Vagina (tissue), 2 donors: Measurements from ENCODE around the gene AGBL4. TPM values are rescaled to one million over a fixed set of nuclear protein-coding genes. Genes with fewer than 3 reads are reported as not detected.

Experiments
- DNase-seq, 2 donors: peaks; one replicate each; pipeline ENCODE4 v3.0.0-alpha.2; 2017; ENCODE audit errors: extremely low spot score in 2 of 2
- H3K27ac ChIP-seq: fragments of 200-600 bp; sonication (generic); one replicate; pipeline ENCODE4 v1.5.1; 2019
- H3K27me3 ChIP-seq: fragments of 200-600 bp; sonication (generic); one replicate; pipeline ENCODE4 v1.5.1; 2019
- H3K36me3 ChIP-seq, 2 donors: fragments of 200-600 bp; sonication (generic); one replicate each; pipeline ENCODE4 v1.5.1; 2017 to 2019
- H3K4me1 ChIP-seq: fragments of 200-600 bp; sonication (generic); one replicate; pipeline ENCODE4 v1.5.1; 2019
- H3K4me3 ChIP-seq, 2 donors: fragments of 200-600 bp; sonication (generic); 1 replicate in 1 of 2; 2 replicates in 1 of 2; pipeline ENCODE4 v1.5.1; 2016 to 2019
- H3K9me3 ChIP-seq: fragments of 200-600 bp; sonication (generic); one replicate; pipeline ENCODE4 v1.5.1; 2019
- CTCF ChIP-seq, 3 experiments: fragments of 450-650 bp in 2 of 3; fragments of 200-600 bp in 1 of 3; sonication (generic) in 1 of 3; IDR thresholded peaks; one replicate each; pipeline ENCODE4 v1.5.1; 2017 to 2019; ENCODE audit warnings: antibody characterized with exemption in 3 of 3, mild to moderate bottlenecking in 2 of 3, moderate library complexity in 2 of 3
- POLR2A ChIP-seq, 2 donors: fragments of 450-650 bp; IDR thresholded peaks; one replicate each; pipeline ENCODE4 v1.6.1; 2017; ENCODE audit warnings: antibody characterized with exemption in 2 of 2, mild to moderate bottlenecking in 2 of 2, moderate library complexity in 2 of 2
- POLR2AphosphoS5 ChIP-seq, 2 donors: sonication (generic); formaldehyde crosslinking; IDR thresholded peaks; one replicate each; pipeline ENCODE4 v1.9.0; 2017; ENCODE audit warnings: antibody characterized with exemption in 2 of 2, mild to moderate bottlenecking in 2 of 2, low read depth in 1 of 2; ENCODE audit not compliant: insufficient read depth in 1 of 2
- intact Hi-C: fragments of 100-400 bp; cut with DNase I; formaldehyde crosslinking; loops from one replicate; pipeline ENCODE4 v1.15.1; 2023
- total RNA-seq: library from RNA; depleted of rRNA; stranded (reverse); fragments of >200 nt; gene quantifications from one replicate; pipeline ENCODE4 v1.2.3, GENCODE V29; 2016

AGBL4 gene
- total RNA-seq, 1 donor from 2014 or later: not detected

GRCh38 chr1:49906365-49906764 is 117.4 kb downstream of the AGBL4 start:
- Histone ChIP-seq H3K4me3 (no peak overlapping the region), H3K4me1 (no peaks in the 10 kb centered on the region), H3K27ac (no peak overlapping the region), H3K27me3 (no peaks in the 10 kb centered on the region), H3K9me3 (no peaks in the 10 kb centered on the region), H3K36me3 (no peaks in the 10 kb centered on the region)
- DNase-seq: no peak
- intact Hi-C loops: no loop called here
- TF ChIP-seq POLR2AphosphoS5 (IDR thresholded peaks at IDR 0.05; ENCODE audit: insufficient read depth in 1 of 2, low read depth in 1 of 2): no peak
- no peak for TF ChIP-seq CTCF (IDR thresholded peaks at IDR 0.05)
- no peak for TF ChIP-seq POLR2A (IDR thresholded peaks at IDR 0.05)

- Histone ChIP-seq H3K4me1 (no peaks in the 10 kb centered on the region), H3K4me3 (no peak overlapping the region), H3K27me3 (no peaks in the 10 kb centered on the region), H3K27ac (no peak overlapping the region), H3K9me3 (no peaks in the 10 kb centered on the region), H3K36me3 (no peaks in the 10 kb centered on the region)
- intact Hi-C loops: no loop called here
- TF ChIP-seq CTCF (IDR thresholded peaks at IDR 0.05) (no peak), POLR2A (IDR thresholded peaks at IDR 0.05) (no peak), POLR2AphosphoS5 (IDR thresholded peaks at IDR 0.05; ENCODE audit: insufficient read depth in 1 of 2, low read depth in 1 of 2) (no peak)
- DNase-seq: no peak
Observed at GRCh38 chr1:49864581-49864980, 159.2 kb downstream of the AGBL4 start.

- Histone ChIP-seq H3K27me3 (no peaks in the 10 kb centered on the region), H3K9me3 (no peaks in the 10 kb centered on the region), H3K27ac (no peak overlapping the region), H3K36me3 (no peaks in the 10 kb centered on the region), H3K4me3 (no peak overlapping the region), H3K4me1 (no peaks in the 10 kb centered on the region)
- DNase-seq: no peak
- no peak for TF ChIP-seq POLR2A (IDR thresholded peaks at IDR 0.05)
- no peak for TF ChIP-seq CTCF (IDR thresholded peaks at IDR 0.05)
- TF ChIP-seq POLR2AphosphoS5 (IDR thresholded peaks at IDR 0.05; ENCODE audit: insufficient read depth in 1 of 2, low read depth in 1 of 2): no peak
- intact Hi-C loops: no loop called here
Observed at GRCh38 chr1:49854741-49855140, 169.0 kb downstream of the AGBL4 start.

GRCh38 chr1:49842596-49842995 is 181.2 kb downstream of the AGBL4 start:
- Histone ChIP-seq H3K27me3 (no peaks in the 10 kb centered on the region), H3K4me1 (no peaks in the 10 kb centered on the region), H3K9me3 (peaks cover 8% of the 10 kb centered on the region), H3K27ac (no peak overlapping the region), H3K4me3 (no peak overlapping the region), H3K36me3 (no peaks in the 10 kb centered on the region)
- intact Hi-C loops: no loop called here
- no peak for DNase-seq
- TF ChIP-seq POLR2AphosphoS5 (IDR thresholded peaks at IDR 0.05; ENCODE audit: insufficient read depth in 1 of 2, low read depth in 1 of 2): no peak
- no peak for TF ChIP-seq CTCF (IDR thresholded peaks at IDR 0.05)
- TF ChIP-seq POLR2A (IDR thresholded peaks at IDR 0.05): no peak

- no peaks in the 10 kb centered on the region for H3K36me3 ChIP-seq
- no peaks in the 10 kb centered on the region for H3K4me1 ChIP-seq
- intact Hi-C loops: no loop called here
- H3K9me3 ChIP-seq: peaks cover 8% of the 10 kb centered on the region
- no peak overlapping the region for H3K27ac ChIP-seq
- DNase-seq: no peak
- H3K4me3 ChIP-seq: no peak overlapping the region
- TF ChIP-seq POLR2AphosphoS5 (IDR thresholded peaks at IDR 0.05; ENCODE audit: insufficient read depth in 1 of 2, low read depth in 1 of 2) (no peak), CTCF (IDR thresholded peaks at IDR 0.05) (no peak), POLR2A (IDR thresholded peaks at IDR 0.05) (no peak)
- H3K27me3 ChIP-seq: no peaks in the 10 kb centered on the region
Observed at GRCh38 chr1:49841767-49842166, 182.0 kb downstream of the AGBL4 start.
